ENCODE measurements around the gene CCHCR1. TPM values are rescaled to one million over a fixed set of nuclear protein-coding genes. Genes with fewer than 3 reads are reported as not detected.

Gene CCHCR1
- total and polyA plus RNA-seq, 2 experiments from 2014 or later, result 19.8 to 46.7 TPM

- TF ChIP-seq, protein P1, sequence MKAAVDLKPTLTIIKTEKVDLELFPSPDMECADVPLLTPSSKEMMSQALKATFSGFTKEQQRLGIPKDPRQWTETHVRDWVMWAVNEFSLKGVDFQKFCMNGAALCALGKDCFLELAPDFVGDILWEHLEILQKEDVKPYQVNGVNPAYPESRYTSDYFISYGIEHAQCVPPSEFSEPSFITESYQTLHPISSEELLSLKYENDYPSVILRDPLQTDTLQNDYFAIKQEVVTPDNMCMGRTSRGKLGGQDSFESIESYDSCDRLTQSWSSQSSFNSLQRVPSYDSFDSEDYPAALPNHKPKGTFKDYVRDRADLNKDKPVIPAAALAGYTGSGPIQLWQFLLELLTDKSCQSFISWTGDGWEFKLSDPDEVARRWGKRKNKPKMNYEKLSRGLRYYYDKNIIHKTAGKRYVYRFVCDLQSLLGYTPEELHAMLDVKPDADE (IDR thresholded peaks at IDR 0.05), result no peak
- TF ChIP-seq CTCF (conservative IDR thresholded peaks at IDR 0.05; ENCODE audit: low read depth in 2 of 2) (no peak), JUNB (IDR thresholded peaks at IDR 0.05; ENCODE audit: unreplicated experiment) (no peak), ZNF114 (CRISPR knock-in tag; IDR thresholded peaks at IDR 0.05) (no peak), EZH2 (IDR thresholded peaks at IDR 0.05; ENCODE audit: low read depth, unreplicated experiment) (no peak)
Measured at GRCh38 chr6:31180500-31180899, 22.9 kb upstream of the CCHCR1 start (continued).

DNA sequence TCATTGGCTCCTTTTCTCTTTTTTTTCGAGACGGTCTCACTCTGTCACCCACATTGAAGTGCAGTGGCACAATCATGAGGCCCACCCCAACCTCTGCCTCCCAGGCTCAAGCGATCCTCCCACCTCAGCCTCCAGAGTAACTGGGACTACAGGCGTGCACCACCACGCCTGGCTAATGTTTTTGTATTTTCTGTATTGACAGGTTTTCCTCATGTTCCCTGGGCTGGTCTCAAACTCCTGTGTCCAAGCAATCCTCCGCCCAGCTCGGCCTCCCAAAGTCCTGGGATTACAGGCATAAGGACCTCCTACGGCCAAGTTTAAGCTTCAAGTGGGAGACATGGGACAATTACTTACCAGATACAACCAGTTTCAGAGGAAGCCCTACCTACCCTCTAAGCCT, 22.3 kb upstream of the CCHCR1 start:
- H3K36me3 Mint-ChIP-seq (ENCODE audit: low read depth), result peaks cover 13% of the 10 kb centered on the region
- H3K27ac Mint-ChIP-seq, result no peak overlapping the region
- no peak overlapping the region; the same call in 1 of the 2 replicates for H3K4me2 ChIP-seq
- no peaks in the 10 kb centered on the region; the same call in 1 of the 2 replicates for H3K36me3 ChIP-seq (ENCODE audit: insufficient read depth)
- DNase-seq (ENCODE audit: low spot score), result no peak
- no peak overlapping the region for H2AFZ ChIP-seq
- peaks cover 33% of the 10 kb centered on the region for H3K4me1 ChIP-seq (ENCODE audit: insufficient read depth)
- H3K79me2 ChIP-seq (replicated peaks; ENCODE audit: insufficient read depth), result peaks cover 3% of the 10 kb centered on the region
- no peaks in the 10 kb centered on the region for H3F3A ChIP-seq (replicated peaks; ENCODE audit: low read depth)
- no peaks in the 10 kb centered on the region for H3K9me2 ChIP-seq (ENCODE audit: insufficient read depth)
- H3K27me3 Mint-ChIP-seq (ENCODE audit: insufficient read depth, low read depth, poor library complexity), result peaks cover 7% of the 10 kb centered on the region
- no peaks in the 10 kb centered on the region for H3K27me3 ChIP-seq (ENCODE audit: insufficient read depth)
- no peak for TF ChIP-seq EZH2 (IDR thresholded peaks at IDR 0.05; ENCODE audit: low read depth, unreplicated experiment)
- TF ChIP-seq, protein P1 (IDR thresholded peaks at IDR 0.05), result no peak
- TF ChIP-seq CREB1 (CRISPR knock-in tag; IDR thresholded peaks at IDR 0.05; ENCODE audit: low read depth), result no peak
- H4K20me1 ChIP-seq (replicated peaks; ENCODE audit: insufficient read depth), result no peaks in the 10 kb centered on the region
- H3K4me1 Mint-ChIP-seq, result peaks cover 39% of the 10 kb centered on the region
- H3K4me3 Mint-ChIP-seq, result no peak overlapping the region
- no peak overlapping the region for H3K27ac ChIP-seq (ENCODE audit: low read depth)
- no peak for ATAC-seq
- no peaks in the 10 kb centered on the region for H3K9me3 Mint-ChIP-seq
- no peak overlapping the region for H3K4me3 ChIP-seq

DNA sequence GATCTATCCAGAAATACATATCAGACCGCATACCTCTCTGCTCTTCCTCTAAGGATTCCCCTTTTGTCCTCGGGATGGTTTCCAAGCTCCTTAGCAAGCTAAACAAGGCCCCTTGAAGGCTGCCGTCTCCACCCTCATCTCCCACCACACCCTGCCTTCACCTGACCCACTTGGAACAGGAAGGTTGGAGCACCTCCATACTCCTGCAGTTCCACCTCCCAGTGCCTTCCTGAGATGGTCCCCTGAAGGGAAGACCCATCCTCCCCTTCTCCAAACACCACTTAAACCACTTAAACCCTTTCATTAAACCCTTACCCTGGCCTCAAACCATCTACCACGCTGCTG, 21.4 kb upstream of the CCHCR1 start:
- Mint-ChIP-seq H3K4me3 (no peak overlapping the region), H3K4me1 (peaks cover 45% of the 10 kb centered on the region)
- no peak overlapping the region for H2AFZ ChIP-seq
- TF ChIP-seq POLR2AphosphoS5 (IDR thresholded peaks at IDR 0.05; ENCODE audit: low read depth), result no peak
- TF ChIP-seq NANOG (IDR thresholded peaks at IDR 0.05; ENCODE audit: borderline replicate concordance), result no peak
- TF ChIP-seq CTCF (conservative IDR thresholded peaks at IDR 0.05; ENCODE audit: low read depth in 2 of 2), result no peak
- TF ChIP-seq, protein P1 (IDR thresholded peaks at IDR 0.05), result no peak
- no peak for TF ChIP-seq ZNF114 (CRISPR knock-in tag; IDR thresholded peaks at IDR 0.05)
- no peak for TF ChIP-seq REST (IDR thresholded peaks at IDR 0.05; ENCODE audit: unreplicated experiment)

More for the DNA sequence above, 21.4 kb upstream of the CCHCR1 start:
- Histone ChIP-seq H3K9me2 (ENCODE audit: insufficient read depth) (no peaks in the 10 kb centered on the region), H3K79me2 (replicated peaks; ENCODE audit: insufficient read depth) (peaks cover 12% of the 10 kb centered on the region), H3K4me1 (ENCODE audit: insufficient read depth) (peaks cover 35% of the 10 kb centered on the region), H4K20me1 (replicated peaks; ENCODE audit: insufficient read depth) (no peaks in the 10 kb centered on the region), H3K4me2 (no peak overlapping the region), H3K27ac (ENCODE audit: low read depth) (no peak overlapping the region), H3K27me3 (ENCODE audit: insufficient read depth) (no peaks in the 10 kb centered on the region), H3F3A (replicated peaks; ENCODE audit: low read depth) (no peaks in the 10 kb centered on the region), H3K36me3 (ENCODE audit: insufficient read depth) (no peaks in the 10 kb centered on the region; the same call in 1 of the 2 replicates), H3K4me3 (no peak overlapping the region)
- no peak for ATAC-seq
- Mint-ChIP-seq H3K27me3 (ENCODE audit: insufficient read depth, low read depth, poor library complexity) (peaks cover 7% of the 10 kb centered on the region), H3K27ac (no peak overlapping the region), H3K36me3 (ENCODE audit: low read depth) (peaks cover 13% of the 10 kb centered on the region), H3K9me3 (no peaks in the 10 kb centered on the region)
- DNase-seq (ENCODE audit: low spot score), result no peak
